ENCODE measurements around the gene ITGAD. TPM values are rescaled to one million over a fixed set of nuclear protein-coding genes. Genes with fewer than 3 reads are reported as not detected.
A peak's percentile ranks its signal among the peaks of the same experiment; 100 is the strongest.
"Not testable (repeated sequence)": the region's sequence is repeated elsewhere in the genome, so short reads cannot be mapped to it uniquely, and the experiment has no call there.

ITGAD gene
- total RNA-seq, 1 donor from 2014 or later = not detected

- no peaks in the 10 kb centered on the region for H3K9me3 Mint-ChIP-seq
- no peak for DNase-seq (ENCODE audit: low read depth, low spot score)
- no peak for TF ChIP-seq CTCF (conservative IDR thresholded peaks at IDR 0.05)
- no peaks in the 10 kb centered on the region for H3K36me3 Mint-ChIP-seq (ENCODE audit: low read depth)
- H3K27ac Mint-ChIP-seq (ENCODE audit: unreplicated experiment) = no peak overlapping the region
- H3K4me3 Mint-ChIP-seq = no peak overlapping the region
- peaks cover 5% of the 10 kb centered on the region for H3K27me3 Mint-ChIP-seq (ENCODE audit: low read depth)
- peaks cover 10% of the 10 kb centered on the region for H3K4me1 Mint-ChIP-seq
Measured at GRCh38 chr16:31435341-31436220, 42.4 kb downstream of the ITGAD start.

- DNase-seq (ENCODE audit: low read depth, low spot score) = no peak
- no peak for TF ChIP-seq CTCF (conservative IDR thresholded peaks at IDR 0.05)
- Mint-ChIP-seq H3K9me3 (no peaks in the 10 kb centered on the region), H3K27ac (ENCODE audit: unreplicated experiment) (peak overlapping the region; percentile 52), H3K36me3 (ENCODE audit: low read depth) (no peaks in the 10 kb centered on the region), H3K4me1 (peaks cover 10% of the 10 kb centered on the region), H3K4me3 (no peak overlapping the region), H3K27me3 (ENCODE audit: low read depth) (peaks cover 2% of the 10 kb centered on the region)
Measured at GRCh38 chr16:31436221-31437045, 43.3 kb downstream of the ITGAD start.

- peaks cover 13% of the 10 kb centered on the region for H3K4me1 Mint-ChIP-seq
- no peak for TF ChIP-seq CTCF (conservative IDR thresholded peaks at IDR 0.05)
- H3K27me3 Mint-ChIP-seq (ENCODE audit: low read depth) = peaks cover 6% of the 10 kb centered on the region
- H3K36me3 Mint-ChIP-seq (ENCODE audit: low read depth) = no peaks in the 10 kb centered on the region
- no peak overlapping the region for H3K4me3 Mint-ChIP-seq
- no peaks in the 10 kb centered on the region for H3K9me3 Mint-ChIP-seq
- DNase-seq (ENCODE audit: low read depth, low spot score) = no peak
- peak overlapping the region; percentile 14 for H3K27ac Mint-ChIP-seq (ENCODE audit: unreplicated experiment)
Measured at GRCh38 chr16:31438414-31438813, 45.3 kb downstream of the ITGAD start.

- DNase-seq (ENCODE audit: low read depth, low spot score); H3K27ac Mint-ChIP-seq (ENCODE audit: unreplicated experiment); H3K9me3 Mint-ChIP-seq: not testable (repeated sequence)
Measured at GRCh38 chr16:31439023-31439422, 45.9 kb downstream of the ITGAD start.

DNA sequence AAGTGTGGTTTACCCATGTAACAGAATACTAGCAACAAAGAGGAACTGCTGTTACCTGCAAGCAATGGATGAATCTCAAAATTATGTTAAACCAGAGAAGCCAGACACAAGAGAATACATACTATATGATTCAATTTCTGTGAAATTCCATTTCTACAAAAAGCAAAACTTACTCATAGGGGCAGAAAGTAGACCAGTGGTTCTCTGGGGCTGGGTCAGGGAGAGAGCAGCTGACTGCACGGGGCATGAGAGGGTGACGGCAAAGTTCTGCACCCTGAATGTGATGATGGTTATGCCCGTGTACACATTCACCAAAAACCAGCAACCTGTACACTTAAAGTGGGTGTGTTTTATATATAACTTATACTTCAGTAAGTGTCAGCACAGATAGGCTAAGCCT lies 46.4 kb downstream of the ITGAD start:
- H3K27me3 Mint-ChIP-seq (ENCODE audit: low read depth) = peaks cover 6% of the 10 kb centered on the region
- no peak for TF ChIP-seq CTCF (conservative IDR thresholded peaks at IDR 0.05)
- no peak for DNase-seq (ENCODE audit: low read depth, low spot score)
- H3K9me3 Mint-ChIP-seq = no peaks in the 10 kb centered on the region
- peaks cover 6% of the 10 kb centered on the region for H3K4me1 Mint-ChIP-seq
- no peaks in the 10 kb centered on the region for H3K36me3 Mint-ChIP-seq (ENCODE audit: low read depth)
- H3K27ac Mint-ChIP-seq (ENCODE audit: unreplicated experiment) = no peak overlapping the region
- no peak overlapping the region for H3K4me3 Mint-ChIP-seq

More at GRCh38 chr16:31439023-31439422, 45.9 kb downstream of the ITGAD start:
- H3K36me3 Mint-ChIP-seq (ENCODE audit: low read depth); H3K4me1 Mint-ChIP-seq; H3K4me3 Mint-ChIP-seq; H3K27me3 Mint-ChIP-seq (ENCODE audit: low read depth): not testable (repeated sequence)
